TTC549 (cell line): ENCODE results near the gene MPPED1.

Experiments used
- FAIRE-seq: peaks from 2 replicates; lab custom pipeline; 2012; peaks lifted over from hg19 to GRCh38; lab: Jason Lieb, UNC

MPPED1 gene, protein sequence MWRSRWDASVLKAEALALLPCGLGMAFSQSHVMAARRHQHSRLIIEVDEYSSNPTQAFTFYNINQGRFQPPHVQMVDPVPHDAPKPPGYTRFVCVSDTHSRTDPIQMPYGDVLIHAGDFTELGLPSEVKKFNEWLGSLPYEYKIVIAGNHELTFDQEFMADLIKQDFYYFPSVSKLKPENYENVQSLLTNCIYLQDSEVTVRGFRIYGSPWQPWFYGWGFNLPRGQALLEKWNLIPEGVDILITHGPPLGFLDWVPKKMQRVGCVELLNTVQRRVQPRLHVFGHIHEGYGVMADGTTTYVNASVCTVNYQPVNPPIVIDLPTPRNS

GRCh38 chr22:43411869-43412807 lies at the start of gene MPPED1:
TSS of gene MPPED1 (plus strand) at chr22:43412014. CDS start at chr22:43424986, 12,972 bp downstream.
- FAIRE-seq = no peak

GRCh38 chr22:43363315-43364168 lies 48.3 kb upstream of the MPPED1 start:
- FAIRE-seq = no peak

- no peak for FAIRE-seq
Observed at GRCh38 chr22:43364169-43364435, 47.7 kb upstream of the MPPED1 start.

DNA sequence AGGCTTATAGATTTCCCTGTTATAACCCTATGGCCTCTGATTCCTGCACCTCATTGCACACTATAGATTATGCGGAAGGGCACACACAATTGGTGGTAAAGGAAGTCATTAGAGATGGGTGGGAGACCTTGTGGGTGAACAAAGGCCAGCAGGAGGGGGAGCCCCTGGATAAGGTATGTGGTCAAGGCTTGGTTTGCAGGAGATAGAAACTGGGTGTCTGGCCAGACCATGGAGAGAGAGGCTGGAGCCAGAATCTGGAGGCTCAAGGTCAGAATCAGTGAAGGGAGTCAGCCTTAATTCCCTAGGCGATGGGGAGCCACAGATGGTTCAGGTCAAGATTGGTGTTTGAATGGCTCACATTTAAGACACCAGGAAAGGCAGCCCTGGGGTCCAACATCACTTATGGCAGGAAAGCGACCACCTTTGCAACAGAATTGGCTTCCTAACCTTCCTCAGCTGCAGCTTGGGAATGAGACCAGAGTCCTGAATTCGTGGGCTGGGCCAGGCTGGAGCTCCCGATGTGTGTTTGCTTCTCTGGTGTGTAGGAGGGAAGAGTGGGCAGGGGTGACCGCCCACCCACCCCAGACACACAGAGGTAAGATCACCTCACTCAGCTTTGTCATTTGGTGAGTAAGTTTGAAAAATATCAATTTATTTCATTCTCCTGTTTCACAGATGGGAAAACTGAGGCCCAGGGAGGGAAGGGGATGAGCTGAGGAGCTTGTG lies 45.9 kb upstream of the MPPED1 start:
- no peak for FAIRE-seq

- no peak for FAIRE-seq
Observed at GRCh38 chr22:43370036-43370435, 41.8 kb upstream of the MPPED1 start.

- no peak for FAIRE-seq
Observed at GRCh38 chr22:43375951-43376455, 35.8 kb upstream of the MPPED1 start.

DNA sequence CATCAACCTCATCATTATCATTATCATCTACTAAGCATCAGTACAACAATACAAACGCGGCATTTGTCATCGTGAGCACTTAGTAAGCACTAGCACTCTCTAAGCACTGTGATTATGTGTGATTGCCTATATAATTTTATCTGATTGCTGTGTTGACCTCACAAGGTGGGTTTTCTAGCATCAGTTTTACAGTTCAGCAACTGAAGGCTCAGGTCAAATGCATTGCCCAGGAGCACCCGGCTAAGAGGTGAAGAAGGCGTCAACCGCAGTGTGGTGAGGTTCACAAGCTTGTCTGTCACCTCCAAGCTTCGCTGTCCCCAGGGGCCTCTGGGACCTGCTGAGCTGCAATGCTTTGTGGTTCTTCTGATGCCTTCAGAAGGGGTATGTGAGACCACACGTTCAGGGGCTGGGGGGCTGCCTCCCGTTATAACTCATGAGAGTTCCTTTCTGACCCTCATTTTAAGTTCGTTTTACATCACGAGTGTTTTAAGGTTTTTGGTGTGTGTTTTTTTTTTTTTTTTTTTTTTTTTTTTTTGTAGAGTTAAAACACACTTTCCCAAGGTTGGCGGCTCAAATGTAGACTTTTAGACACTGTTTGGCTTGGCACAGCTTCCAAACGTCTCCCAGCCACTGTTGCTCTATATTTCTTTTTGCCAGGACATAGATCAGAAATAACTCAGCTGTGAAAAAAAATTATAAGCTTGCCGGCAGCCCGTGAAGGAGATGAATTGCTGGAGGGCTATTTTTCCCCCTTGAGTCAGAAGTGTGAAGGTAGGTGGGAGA lies 34.9 kb upstream of the MPPED1 start:
- no peak for FAIRE-seq

DNA sequence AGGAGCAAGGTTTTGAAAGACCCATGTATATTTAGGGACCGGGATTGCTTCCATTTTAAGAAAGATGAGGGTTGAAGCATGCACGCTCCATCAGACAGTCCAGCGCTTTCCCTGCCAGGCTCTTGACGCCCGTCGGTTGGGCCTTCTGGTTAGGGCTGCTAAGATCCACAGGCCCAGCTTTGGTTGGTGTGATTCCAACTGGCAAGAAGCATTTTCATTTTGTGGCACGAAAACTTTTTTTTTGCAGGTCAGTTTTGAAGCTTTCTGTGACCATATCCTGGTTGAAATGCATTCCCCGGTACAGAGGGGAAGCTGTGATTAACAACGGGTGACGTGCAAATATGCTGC lies 34.3 kb upstream of the MPPED1 start:
- no peak for FAIRE-seq

DNA sequence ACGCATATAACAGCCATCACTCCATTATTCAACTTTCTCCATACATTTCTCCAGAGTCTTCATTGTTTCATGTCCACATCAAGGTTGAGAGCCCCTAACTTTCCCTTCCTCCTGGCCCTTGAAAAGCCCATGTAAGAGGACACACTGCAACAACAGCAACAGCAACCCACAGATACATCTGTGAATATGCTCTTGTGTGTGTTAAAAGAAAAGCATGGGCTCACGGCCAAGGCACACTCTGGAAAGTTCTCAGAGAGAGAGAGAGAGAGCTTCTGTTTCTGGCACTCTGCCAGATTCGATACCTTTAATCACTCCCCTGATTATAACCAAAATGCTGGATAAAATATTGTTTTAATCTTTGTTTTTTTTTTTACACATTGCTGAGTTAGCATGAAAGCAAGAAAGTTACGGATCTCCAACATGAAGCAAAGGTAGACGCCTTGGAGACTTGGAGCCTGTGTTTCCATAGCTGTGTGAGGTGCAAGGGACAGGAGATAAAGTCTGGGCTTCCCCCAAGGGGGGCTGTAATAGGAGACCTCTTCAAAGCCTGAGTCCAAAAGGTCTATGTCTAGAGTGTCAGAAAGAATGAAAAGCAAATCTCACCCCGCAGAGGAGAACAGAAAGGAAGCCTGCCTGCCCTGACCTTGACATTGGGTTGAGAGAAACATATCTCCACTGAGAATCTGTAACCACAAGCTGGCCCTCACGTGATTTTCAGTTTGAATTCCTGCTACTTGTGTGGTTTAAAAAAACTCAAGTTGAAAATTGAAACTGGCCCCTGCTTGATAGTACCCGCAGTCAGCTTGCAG lies 33.7 kb upstream of the MPPED1 start:
- FAIRE-seq = no peak

DNA sequence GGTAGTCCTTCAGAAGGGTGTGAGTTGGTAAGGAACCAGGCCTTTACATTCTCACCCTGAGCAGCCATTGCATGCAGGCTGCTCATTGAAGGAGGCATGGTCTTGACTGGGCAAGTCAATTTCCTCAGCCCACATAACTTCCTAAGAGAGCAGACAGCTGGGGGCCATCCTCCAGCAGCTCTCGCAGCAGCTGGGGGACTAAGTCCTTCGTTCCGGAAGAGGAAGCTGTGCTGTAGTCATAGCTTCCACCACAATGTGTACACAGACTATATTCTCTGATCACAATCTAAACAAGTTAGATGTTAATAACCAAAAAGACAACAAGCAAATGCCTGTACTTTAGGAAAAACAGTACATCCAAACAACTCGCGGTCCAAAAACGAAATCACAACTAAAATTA lies 30.1 kb upstream of the MPPED1 start:
- FAIRE-seq = no peak

- FAIRE-seq = no peak
Observed at GRCh38 chr22:43384863-43385262, 27.0 kb upstream of the MPPED1 start.

- FAIRE-seq = no peak
Observed at GRCh38 chr22:43385770-43386641, 25.8 kb upstream of the MPPED1 start.

DNA sequence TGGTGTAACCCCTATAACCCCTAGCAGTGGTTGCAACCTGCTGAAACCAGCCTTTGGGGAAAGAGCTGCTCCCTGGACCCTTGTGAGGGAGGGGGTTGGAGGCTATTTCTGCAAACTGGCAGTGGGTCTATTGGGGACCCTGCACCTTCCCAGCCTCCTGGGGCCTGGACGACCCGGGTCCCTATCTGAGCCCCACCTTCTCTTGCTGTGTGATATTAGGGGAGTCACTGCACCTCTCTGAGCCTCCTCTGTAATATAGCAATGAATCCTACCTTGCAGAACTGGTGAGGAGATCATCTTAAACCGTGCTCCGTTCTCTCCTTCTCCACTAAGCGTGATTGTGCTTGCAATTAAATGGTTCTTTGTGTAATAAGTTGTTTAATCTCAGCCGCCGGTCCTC lies 24.0 kb upstream of the MPPED1 start:
- no peak for FAIRE-seq

GRCh38 chr22:43388420-43388851 lies 23.4 kb upstream of the MPPED1 start:
- no peak for FAIRE-seq

DNA sequence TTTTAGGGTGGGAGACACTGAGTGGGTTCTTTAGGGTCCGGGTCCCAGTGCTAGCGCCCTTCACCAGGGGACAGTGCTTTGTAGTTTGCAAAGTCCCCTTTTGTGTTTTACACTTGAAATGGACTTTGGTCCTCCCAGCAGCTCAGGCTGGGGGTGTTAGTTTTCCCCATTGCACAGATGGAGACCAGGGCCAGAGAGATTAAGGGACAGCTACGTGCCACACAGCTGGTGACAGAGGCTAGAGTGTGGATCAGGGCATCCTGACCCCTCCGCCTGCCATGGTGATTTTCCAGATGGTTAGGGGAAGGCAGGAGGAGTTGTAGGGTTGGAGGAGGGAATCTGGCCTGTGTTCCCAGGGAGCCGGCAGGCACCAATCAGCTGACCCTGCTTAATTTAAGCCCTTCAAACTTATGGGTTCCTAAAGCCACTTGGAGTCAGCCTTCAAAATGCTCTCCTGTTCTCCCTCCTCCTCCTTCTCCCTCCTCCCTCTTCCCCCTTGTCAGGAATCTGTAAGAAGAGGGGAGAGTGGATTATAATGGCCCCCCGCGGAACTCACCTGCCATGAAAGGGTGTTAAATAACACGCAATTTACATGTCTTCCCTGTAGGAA lies 22.5 kb upstream of the MPPED1 start:
- FAIRE-seq = no peak

DNA sequence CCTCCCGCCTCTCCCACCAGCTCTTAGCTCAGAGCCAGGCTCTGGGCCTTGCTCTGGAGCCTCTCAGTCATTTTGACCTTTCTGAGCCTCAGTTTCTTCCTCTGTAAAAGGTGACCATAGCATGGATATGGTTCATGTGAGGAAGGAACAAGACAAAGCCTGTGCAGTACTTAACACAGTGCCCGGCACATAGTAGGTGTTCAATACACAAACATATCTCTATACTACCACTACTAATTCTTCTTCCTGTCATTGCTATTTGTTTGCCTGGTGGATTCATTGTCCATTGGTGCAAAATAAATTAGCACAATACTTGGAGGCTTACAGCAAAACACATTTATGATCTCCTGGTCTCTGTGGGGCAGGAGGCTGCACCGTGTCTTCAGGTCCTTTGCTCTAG lies 21.6 kb upstream of the MPPED1 start:
- no peak for FAIRE-seq

DNA sequence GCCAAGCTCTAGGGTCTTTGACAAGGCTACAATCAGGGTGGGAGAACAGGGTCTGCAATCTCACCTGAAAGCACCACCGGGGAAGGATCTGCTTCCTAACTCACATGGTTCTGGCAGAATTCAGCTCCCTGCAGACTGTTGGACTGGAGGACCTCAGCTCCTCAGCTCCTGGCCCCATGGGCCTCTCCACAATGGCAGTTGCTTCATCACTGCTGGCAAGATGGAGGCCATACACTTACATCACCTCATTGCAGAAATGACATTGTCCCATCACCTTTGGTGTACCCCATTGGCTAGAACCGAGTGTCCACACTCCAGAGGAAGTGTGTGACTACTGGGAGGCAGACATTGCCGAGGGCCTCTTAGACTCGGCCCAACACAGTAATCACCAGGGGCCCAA lies 20.9 kb upstream of the MPPED1 start:
- no peak for FAIRE-seq

GRCh38 chr22:43391306-43391705 lies 20.5 kb upstream of the MPPED1 start:
- FAIRE-seq = no peak
